OCI-LY1 (cell line): Measurements from ENCODE around the gene BRD3OS.

Source experiments
- CTCF ChIP-seq: fragments of 200-600 bp; sonication (generic), shearing (Covaris generic); IDR thresholded peaks from 2 replicates; pipeline ENCODE4 v1.5.1; 2017; ENCODE audit warnings: mild to moderate bottlenecking, antibody characterized with exemption, low read length, moderate library complexity, mixed read lengths
- EZH2 ChIP-seq: fragments of 200-600 bp; sonication (generic), shearing (Covaris generic); IDR thresholded peaks from 2 replicates; pipeline ENCODE4 v1.8.0; 2017; ENCODE audit warnings: borderline replicate concordance, mixed run types, mild to moderate bottlenecking, antibody characterized with exemption, low read length, moderate library complexity, mixed read lengths

GRCh38 chr9:134026581-134026980 lies 1.3 kb downstream of the BRD3OS start:
- TF ChIP-seq CTCF (no peak), EZH2 (no peak)
